ENCODE data around the gene C2orf78. TPM values are rescaled to one million over a fixed set of nuclear protein-coding genes. Genes with fewer than 3 reads are reported as not detected.
A peak's percentile ranks its signal among the peaks of the same experiment; 100 is the strongest.
"Not testable (repeated sequence)": the region's sequence is repeated elsewhere in the genome, so short reads cannot be mapped to it uniquely, and the experiment has no call there.

C2orf78 gene
- total RNA-seq, 2 donors from 2014 or later: 0.91 TPM; not detected in 1

DNA sequence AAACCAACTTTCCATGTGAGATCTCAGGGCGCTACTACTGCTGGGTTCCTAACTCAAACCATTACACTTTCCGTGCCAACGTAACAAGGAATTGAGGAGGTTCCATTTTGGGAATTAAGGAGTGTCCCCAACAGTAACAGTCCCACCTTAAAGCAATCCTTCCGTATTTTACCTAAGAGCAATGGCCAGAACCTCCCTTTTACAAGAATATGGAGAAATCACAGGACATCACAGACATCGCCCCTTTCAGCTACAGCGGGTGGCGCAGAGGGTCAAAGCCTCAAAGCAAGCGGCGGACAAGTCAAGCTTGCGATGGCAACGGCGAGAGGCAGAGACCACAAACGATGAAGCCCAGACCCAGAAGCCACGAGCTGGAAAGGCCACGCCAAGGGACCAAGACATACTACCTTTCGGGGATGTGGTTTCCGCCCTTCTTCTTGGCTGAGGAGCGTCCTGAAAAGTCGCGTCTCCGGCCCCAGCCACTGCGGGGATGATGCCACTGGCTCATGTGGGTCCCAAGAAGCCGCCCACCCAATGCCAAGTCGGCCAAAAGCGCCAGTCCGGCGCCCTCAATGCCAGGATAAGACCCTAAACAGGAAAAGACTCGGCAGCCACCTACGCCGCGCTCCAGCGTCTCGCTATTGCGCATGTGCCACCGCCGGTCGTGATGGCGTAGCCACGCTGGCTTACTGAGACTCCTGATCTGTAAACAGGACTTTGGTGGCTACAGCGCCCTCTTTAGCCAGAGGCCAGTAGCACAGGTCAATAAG lies 4.3 kb upstream of the C2orf78 start, which contains the start of gene DUSP11:
DUSP11 (minus strand) TSS at position 637 of the 770 bp plus-strand sequence; CDS start at position 508, 129 bp downstream.
- Histone ChIP-seq H3K27ac (peak within 1 kb of the TSS; percentile 88 to 92), H3K27me3 (replicated peaks; ENCODE audit: insufficient read depth) (no peaks in the 10 kb centered on the region), H3K4me1 (replicated peaks) (no peaks in the 10 kb centered on the region), H3K4me3 (peak within 1 kb of the TSS; percentile 71 to 81), H3K9me3 (no peaks in the 10 kb centered on the region), H3K36me3 (peaks cover 0 to 8% of the 10 kb centered on the region in 2 donors)
- under 1% methylated on average over 40 of the region's 40 CpGs for WGBS
- intact Hi-C loops (cut with DNase I): no loop called here
- peak; percentile 95 for DNase-seq (ENCODE audit: low spot score)
- peak; percentile 98 for TF ChIP-seq POLR2AphosphoS5 (IDR thresholded peaks at IDR 0.05)
- peak; percentile 97 for TF ChIP-seq POLR2A (IDR thresholded peaks at IDR 0.05)
- TF ChIP-seq, protein P1, sequence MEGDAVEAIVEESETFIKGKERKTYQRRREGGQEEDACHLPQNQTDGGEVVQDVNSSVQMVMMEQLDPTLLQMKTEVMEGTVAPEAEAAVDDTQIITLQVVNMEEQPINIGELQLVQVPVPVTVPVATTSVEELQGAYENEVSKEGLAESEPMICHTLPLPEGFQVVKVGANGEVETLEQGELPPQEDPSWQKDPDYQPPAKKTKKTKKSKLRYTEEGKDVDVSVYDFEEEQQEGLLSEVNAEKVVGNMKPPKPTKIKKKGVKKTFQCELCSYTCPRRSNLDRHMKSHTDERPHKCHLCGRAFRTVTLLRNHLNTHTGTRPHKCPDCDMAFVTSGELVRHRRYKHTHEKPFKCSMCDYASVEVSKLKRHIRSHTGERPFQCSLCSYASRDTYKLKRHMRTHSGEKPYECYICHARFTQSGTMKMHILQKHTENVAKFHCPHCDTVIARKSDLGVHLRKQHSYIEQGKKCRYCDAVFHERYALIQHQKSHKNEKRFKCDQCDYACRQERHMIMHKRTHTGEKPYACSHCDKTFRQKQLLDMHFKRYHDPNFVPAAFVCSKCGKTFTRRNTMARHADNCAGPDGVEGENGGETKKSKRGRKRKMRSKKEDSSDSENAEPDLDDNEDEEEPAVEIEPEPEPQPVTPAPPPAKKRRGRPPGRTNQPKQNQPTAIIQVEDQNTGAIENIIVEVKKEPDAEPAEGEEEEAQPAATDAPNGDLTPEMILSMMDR (IDR thresholded peaks at IDR 0.05): peak; percentile 74 to 96 (median 92)

DNA sequence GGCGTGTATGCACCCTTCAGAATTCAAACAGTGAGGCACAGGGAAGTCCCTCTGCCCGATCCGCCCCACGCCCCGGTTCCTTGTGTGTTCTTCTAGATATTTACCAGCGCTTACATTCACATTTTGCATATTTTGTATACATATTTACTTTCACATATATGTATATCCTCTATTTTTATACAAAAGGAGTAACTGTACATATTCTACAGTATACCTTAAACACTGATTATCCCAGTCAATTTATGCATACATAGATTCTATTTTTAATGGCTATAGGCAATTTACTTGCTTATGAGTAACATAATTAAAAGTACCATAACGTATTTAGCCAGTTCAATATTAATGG lies 3.8 kb upstream of the C2orf78 start:
- Histone ChIP-seq H3K4me3 (peak overlapping the region; percentile 71 to 81), H3K27me3 (replicated peaks; ENCODE audit: insufficient read depth) (no peaks in the 10 kb centered on the region), H3K9me3 (no peaks in the 10 kb centered on the region), H3K4me1 (replicated peaks) (no peaks in the 10 kb centered on the region), H3K27ac (peak overlapping the region; percentile 88 to 92), H3K36me3 (peaks cover 0 to 8% of the 10 kb centered on the region in 2 donors)
- intact Hi-C loops (cut with DNase I): no loop called here
- WGBS: 9% methylated on average over 7 of the region's 7 CpGs
- no peak for TF ChIP-seq POLR2A (IDR thresholded peaks at IDR 0.05)
- TF ChIP-seq, protein P1 (IDR thresholded peaks at IDR 0.05): no peak
- no peak for TF ChIP-seq POLR2AphosphoS5 (IDR thresholded peaks at IDR 0.05)
- no peak for DNase-seq (ENCODE audit: low spot score)

DNA sequence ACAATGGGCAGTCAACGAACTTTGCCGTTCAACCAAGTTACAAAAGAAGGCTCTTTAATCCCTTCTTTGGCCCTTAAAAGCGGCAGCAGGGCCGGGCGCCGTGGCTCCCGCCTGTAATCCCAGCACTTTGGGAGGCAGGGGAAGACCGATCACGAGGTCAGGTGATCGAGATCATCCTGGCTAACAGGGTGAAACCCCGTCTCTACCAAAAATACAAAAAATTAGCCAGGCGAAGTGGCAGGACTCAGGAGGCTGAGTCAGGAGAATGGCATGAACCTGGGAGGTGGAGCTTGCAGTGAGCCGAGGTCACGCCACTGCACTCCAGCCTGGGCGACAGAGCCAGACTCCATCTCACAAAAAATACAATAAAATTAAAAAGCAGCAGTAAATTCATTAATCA lies 581 bp upstream of the C2orf78 start:
- H3K36me3 ChIP-seq; H3K27ac ChIP-seq; H3K9me3 ChIP-seq; DNase-seq (ENCODE audit: low spot score); H3K27me3 ChIP-seq (replicated peaks; ENCODE audit: insufficient read depth); intact Hi-C loops (cut with DNase I); H3K4me1 ChIP-seq (replicated peaks); H3K4me3 ChIP-seq: not testable (repeated sequence)
- WGBS: 81% methylated on average over 15 of the region's 15 CpGs

DNA sequence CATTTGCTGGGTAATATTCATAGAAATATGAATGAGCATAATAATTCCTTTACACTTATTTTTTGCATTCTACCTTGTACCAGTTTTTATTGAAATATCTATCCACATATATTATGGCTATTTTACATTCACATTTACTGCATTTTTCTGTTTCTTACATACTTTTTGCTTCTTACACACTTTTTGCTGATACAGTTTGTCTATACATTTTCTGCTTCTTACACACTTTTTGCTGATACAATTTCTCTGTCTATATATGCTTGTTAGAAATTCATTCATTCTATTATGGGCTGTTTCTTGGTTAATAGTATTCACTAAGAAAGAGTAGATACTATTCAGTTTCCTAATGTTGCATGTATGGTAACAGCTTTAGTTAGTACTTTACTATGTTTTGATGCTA lies 27.9 kb downstream of the C2orf78 start:
- no peak for DNase-seq (ENCODE audit: low spot score)
- Histone ChIP-seq H3K9me3 (no peaks in the 10 kb centered on the region), H3K27me3 (replicated peaks; ENCODE audit: insufficient read depth) (no peaks in the 10 kb centered on the region), H3K4me3 (no peak overlapping the region), H3K36me3 (no peaks in the 10 kb centered on the region), H3K4me1 (replicated peaks) (no peaks in the 10 kb centered on the region), H3K27ac (no peak overlapping the region)
- intact Hi-C loops (cut with DNase I): no loop called here
- TF ChIP-seq POLR2A (IDR thresholded peaks at IDR 0.05) (no peak), POLR2AphosphoS5 (IDR thresholded peaks at IDR 0.05) (no peak)
- TF ChIP-seq, protein P1 (IDR thresholded peaks at IDR 0.05): no peak

DNA sequence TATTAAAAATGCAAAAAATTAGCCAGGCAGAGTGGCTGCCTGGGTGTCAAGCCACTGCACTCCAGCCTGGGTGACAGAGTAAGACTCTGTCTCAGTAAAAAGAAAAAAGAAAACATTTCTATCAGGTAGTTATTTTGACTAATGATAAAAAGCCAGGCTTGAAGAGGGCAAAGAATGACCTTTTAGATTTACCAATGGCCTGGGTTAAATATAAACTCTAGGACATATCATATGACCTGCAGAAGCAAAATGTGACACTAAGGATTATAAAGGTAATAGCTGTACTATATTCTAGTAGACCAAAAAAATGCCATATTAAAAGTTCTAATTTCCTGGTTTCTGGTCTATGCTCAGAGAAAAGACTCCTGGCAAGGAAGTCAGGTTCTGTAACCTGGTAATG lies 28.7 kb downstream of the C2orf78 start:
- Histone ChIP-seq H3K9me3 (no peaks in the 10 kb centered on the region), H3K36me3 (no peaks in the 10 kb centered on the region), H3K27ac (no peak overlapping the region), H3K4me1 (replicated peaks) (no peaks in the 10 kb centered on the region), H3K4me3 (no peak overlapping the region), H3K27me3 (replicated peaks; ENCODE audit: insufficient read depth) (no peaks in the 10 kb centered on the region)
- no peak for TF ChIP-seq POLR2A (IDR thresholded peaks at IDR 0.05)
- no peak for TF ChIP-seq POLR2AphosphoS5 (IDR thresholded peaks at IDR 0.05)
- TF ChIP-seq, protein P1 (IDR thresholded peaks at IDR 0.05): no peak
- no peak for DNase-seq (ENCODE audit: low spot score)
- intact Hi-C loops (cut with DNase I): no loop called here
